Activated naive CD4-positive, alpha-beta T cell treated with anti-CD3 and anti-CD28 coated beads, Interleukin-2, amount 10 ng/mL, durations not matched to agents 7 days and 5 days (primary cell): Measurements from ENCODE around the gene RAD51B.

ENCODE experiments used
- CTCF ChIA-PET: fragments of 350-600 bp; sonication (Branson Sonifier 250); formaldehyde crosslinking; loops from one replicate; lab custom pipeline; 2021; ENCODE audit warnings: antibody characterized with exemption; lab: Charles Lee
- DNase-seq: peaks from one replicate; pipeline ENCODE4 v3.0.0-alpha.2; 2020
- H3K27ac Mint-ChIP-seq: one replicate; pipeline ENCODE4 v1.8.0; 2021; ENCODE audit warnings: mild to moderate bottlenecking, moderate library complexity, mixed read lengths
- H3K27me3 Mint-ChIP-seq: one replicate; pipeline ENCODE4 v1.8.0; 2021; ENCODE audit warnings: mild to moderate bottlenecking, mixed read lengths
- H3K36me3 Mint-ChIP-seq: one replicate; pipeline ENCODE4 v1.8.0; 2021; ENCODE audit warnings: mixed read lengths
- H3K4me1 Mint-ChIP-seq: one replicate; pipeline ENCODE4 v1.8.0; 2021; ENCODE audit warnings: mixed read lengths
- H3K4me3 Mint-ChIP-seq: one replicate; pipeline ENCODE4 v1.8.0; 2021; ENCODE audit warnings: mild to moderate bottlenecking, moderate library complexity, mixed read lengths
- H3K9me3 Mint-ChIP-seq: one replicate; pipeline ENCODE4 v1.8.0; 2021; ENCODE audit warnings: mixed read lengths

RAD51B gene

DNA sequence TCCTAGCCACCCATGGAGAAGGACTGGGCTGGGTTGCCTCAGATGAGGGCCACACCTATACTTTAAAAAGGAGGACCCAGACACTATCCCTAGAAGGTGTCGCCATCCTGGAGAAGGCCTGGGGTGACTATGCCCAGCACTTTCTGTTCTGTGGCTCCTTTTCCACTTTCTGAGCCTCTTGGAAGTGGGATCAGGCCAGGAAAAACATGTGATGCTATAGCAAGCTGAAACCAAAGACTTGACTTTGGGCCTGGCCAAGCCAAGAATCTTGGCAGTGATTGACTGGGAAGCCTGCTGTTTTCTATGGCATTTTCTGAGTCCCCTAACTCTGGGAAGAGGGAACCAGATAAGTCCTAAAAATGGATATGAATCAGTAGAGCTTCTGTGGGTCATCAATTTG, 641.0 kb downstream of the RAD51B start:
- no peak overlapping the region for H3K27ac Mint-ChIP-seq

DNA sequence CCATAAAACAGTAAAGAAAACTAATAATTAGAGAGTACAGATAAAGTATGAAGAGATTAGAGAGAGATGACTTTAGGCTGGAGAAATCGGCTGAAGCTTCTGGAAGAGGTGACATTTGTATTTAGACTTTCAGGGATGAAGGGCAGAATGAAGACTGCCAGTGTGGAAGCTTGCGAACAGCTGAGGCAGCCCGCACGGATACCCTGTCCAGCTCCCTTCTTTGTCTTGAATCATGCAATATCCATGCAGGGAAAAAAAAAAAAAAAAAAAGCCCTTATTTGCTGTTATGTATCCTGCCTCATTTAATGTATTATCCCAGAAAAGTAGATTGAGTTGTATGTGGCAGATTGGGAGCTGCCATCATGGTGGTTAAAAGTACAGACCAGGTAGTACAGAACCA, 641.5 kb downstream of the RAD51B start:
- Mint-ChIP-seq H3K4me1 (no peaks in the 10 kb centered on the region), H3K27ac (no peak overlapping the region), H3K27me3 (no peaks in the 10 kb centered on the region), H3K36me3 (no peaks in the 10 kb centered on the region), H3K9me3 (no peaks in the 10 kb centered on the region), H3K4me3 (no peak overlapping the region)
- no peak for DNase-seq
- CTCF ChIA-PET, result no interaction called here

More for the DNA sequence above, 641.0 kb downstream of the RAD51B start:
- H3K36me3 Mint-ChIP-seq, result no peaks in the 10 kb centered on the region
- CTCF ChIA-PET, result no interaction called here
- DNase-seq, result no peak
- no peaks in the 10 kb centered on the region for H3K9me3 Mint-ChIP-seq
- H3K27me3 Mint-ChIP-seq, result no peaks in the 10 kb centered on the region
- no peak overlapping the region for H3K4me3 Mint-ChIP-seq
- no peaks in the 10 kb centered on the region for H3K4me1 Mint-ChIP-seq

DNA sequence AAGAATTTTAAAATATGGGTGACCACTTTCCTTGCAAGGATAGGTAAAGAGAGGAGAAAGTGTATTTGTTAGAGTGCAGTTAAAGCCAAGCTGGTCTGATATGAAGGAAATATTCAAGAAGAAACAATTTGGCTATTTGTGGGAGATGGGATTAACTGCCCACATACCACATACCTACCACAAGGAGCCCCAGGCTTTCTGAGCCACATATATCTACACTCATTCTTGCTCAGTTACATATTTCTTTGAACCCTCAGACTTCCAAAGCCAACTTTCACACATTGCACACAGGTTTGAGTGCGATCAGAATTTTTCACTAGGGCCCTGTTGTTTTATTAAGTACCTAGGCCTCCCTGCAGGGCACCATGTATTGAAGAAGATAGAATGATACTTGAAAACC, 643.1 kb downstream of the RAD51B start:
- H3K4me1 Mint-ChIP-seq, result no peaks in the 10 kb centered on the region
- no peak for DNase-seq
- CTCF ChIA-PET, result no interaction called here
- H3K4me3 Mint-ChIP-seq, result no peak overlapping the region
- no peaks in the 10 kb centered on the region for H3K9me3 Mint-ChIP-seq
- H3K36me3 Mint-ChIP-seq, result no peaks in the 10 kb centered on the region
- H3K27me3 Mint-ChIP-seq, result no peaks in the 10 kb centered on the region
- no peak overlapping the region for H3K27ac Mint-ChIP-seq

DNA sequence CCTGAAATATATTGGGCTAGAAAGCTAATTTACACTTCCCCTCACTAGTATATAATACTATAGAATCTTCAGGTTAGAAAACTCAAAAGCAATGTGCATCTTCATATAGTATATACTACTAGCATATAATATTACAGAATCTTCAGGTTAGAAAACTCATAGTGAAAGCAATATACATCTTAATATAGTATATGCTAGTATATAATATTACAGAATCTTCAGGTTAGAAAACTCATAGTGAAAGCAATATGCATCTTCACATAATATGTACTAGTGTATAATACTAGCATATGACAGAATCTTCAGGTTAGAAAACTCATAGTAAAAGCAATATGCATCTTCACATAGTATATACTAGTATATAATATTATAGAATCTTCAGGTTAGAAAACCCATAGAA, 643.7 kb downstream of the RAD51B start:
- Mint-ChIP-seq H3K4me3 (no peak overlapping the region), H3K27me3 (no peaks in the 10 kb centered on the region), H3K9me3 (no peaks in the 10 kb centered on the region), H3K27ac (no peak overlapping the region), H3K36me3 (no peaks in the 10 kb centered on the region), H3K4me1 (peaks cover 2% of the 10 kb centered on the region)
- no peak for DNase-seq
- CTCF ChIA-PET, result no interaction called here

DNA sequence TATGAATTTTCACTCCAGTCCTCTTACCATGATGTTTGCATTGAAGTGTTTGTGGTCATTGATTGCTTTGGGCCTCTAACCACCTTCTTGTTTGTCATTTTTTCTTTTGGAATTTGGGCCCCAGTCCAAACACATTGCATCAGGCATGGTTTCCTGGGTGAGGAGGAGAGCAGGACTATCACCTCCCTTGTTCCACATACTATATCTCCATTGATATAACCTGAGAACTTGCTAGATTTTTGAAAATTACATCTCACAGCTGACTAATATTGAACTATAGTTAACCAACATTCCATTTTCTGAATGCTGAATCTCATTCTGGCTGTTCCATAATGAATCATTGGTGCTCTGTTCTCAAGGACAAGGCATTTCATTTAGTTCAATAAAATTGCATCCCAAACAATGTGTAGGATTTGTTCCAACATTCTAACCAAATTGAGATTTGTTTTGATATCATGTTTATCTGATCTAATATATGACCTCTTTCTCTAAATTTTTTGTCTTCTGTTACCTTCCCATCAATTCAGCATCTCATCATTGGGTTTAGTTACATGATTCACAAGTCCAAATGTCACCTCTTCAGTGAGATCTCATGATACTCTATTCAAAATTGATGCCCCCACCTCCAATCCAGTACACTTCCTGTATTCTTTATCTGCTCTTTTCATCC, 644.3 kb downstream of the RAD51B start:
- Mint-ChIP-seq H3K27me3 (no peaks in the 10 kb centered on the region), H3K36me3 (no peaks in the 10 kb centered on the region), H3K4me3 (no peak overlapping the region), H3K27ac (no peak overlapping the region), H3K9me3 (no peaks in the 10 kb centered on the region), H3K4me1 (peaks cover 6% of the 10 kb centered on the region)
- CTCF ChIA-PET, result no interaction called here
- no peak for DNase-seq

DNA sequence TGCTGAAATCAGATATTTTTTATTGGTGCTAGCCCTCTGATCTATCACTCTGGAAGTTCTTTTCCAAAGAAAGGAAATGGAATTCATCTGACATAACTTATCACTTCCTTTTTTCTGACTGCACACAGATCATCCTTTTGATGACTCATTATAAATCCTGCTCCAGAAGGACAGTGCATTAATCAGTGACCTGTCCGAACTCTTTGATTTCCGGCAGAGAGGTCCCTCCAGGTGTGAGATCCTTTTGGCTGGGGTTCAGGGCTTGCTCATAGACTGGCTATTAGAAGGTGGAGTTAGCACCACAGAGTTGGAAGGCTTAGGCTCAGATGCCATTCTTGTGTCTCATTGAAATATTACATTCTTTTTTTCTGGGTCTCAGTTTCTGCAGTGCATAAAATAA, 645.1 kb downstream of the RAD51B start:
- no peak for DNase-seq
- H3K27me3 Mint-ChIP-seq, result no peaks in the 10 kb centered on the region
- no peaks in the 10 kb centered on the region for H3K36me3 Mint-ChIP-seq
- H3K27ac Mint-ChIP-seq, result no peak overlapping the region
- H3K9me3 Mint-ChIP-seq, result no peaks in the 10 kb centered on the region
- H3K4me1 Mint-ChIP-seq, result peaks cover 9% of the 10 kb centered on the region
- CTCF ChIA-PET, result no interaction called here
- H3K4me3 Mint-ChIP-seq, result no peak overlapping the region

DNA sequence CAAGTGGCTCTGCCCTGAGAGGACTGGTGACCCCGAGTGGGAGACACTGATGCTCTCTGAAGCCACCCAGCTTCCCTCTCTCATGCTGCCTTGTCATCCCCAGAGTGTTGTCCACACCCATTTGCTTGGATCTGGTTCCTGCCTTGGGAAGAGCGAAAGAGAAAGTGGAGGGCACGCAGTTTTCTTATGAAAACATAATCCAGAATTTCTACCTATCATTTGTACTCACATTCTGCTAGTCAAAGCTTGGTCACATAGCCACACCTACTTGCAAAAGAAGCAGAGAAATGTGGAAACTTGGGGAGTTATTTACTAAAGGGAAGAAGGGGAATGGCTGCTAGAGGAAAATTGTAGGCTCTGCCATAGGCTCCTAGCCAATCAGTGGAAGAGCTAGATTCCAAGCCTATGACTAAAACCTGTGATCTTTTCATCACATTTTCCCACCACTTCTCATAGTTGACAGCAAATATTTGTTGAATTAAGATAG, 647.0 kb downstream of the RAD51B start:
- Mint-ChIP-seq H3K27ac (no peak overlapping the region), H3K27me3 (no peaks in the 10 kb centered on the region), H3K4me3 (no peak overlapping the region), H3K36me3 (no peaks in the 10 kb centered on the region), H3K4me1 (peaks cover 9% of the 10 kb centered on the region), H3K9me3 (no peaks in the 10 kb centered on the region)
- no peak for DNase-seq
- CTCF ChIA-PET, result no interaction called here

DNA sequence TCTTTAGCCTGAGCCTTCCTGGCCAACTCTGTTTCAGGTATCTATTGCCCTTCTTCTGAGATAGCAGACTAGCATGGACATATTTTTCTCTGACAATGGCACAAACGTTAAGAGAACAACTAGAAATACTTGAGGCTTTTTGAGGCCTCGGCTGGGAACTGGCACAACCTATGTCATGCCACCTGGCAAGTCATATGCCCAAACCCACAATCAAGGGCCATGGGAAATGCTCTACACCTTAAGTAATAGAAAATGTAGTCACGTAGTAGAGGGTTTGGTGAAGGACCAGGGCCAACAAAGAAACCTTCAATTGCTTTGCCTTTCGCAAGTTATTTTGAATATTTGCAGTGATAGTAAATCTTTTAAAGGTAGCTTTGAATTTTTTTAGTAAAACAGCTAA, 647.8 kb downstream of the RAD51B start:
- peaks cover 9% of the 10 kb centered on the region for H3K4me1 Mint-ChIP-seq
- no peak for DNase-seq
- H3K4me3 Mint-ChIP-seq, result no peak overlapping the region
- CTCF ChIA-PET, result no interaction called here
- no peaks in the 10 kb centered on the region for H3K27me3 Mint-ChIP-seq
- H3K27ac Mint-ChIP-seq, result no peak overlapping the region
- no peaks in the 10 kb centered on the region for H3K36me3 Mint-ChIP-seq
- H3K9me3 Mint-ChIP-seq, result no peaks in the 10 kb centered on the region

DNA sequence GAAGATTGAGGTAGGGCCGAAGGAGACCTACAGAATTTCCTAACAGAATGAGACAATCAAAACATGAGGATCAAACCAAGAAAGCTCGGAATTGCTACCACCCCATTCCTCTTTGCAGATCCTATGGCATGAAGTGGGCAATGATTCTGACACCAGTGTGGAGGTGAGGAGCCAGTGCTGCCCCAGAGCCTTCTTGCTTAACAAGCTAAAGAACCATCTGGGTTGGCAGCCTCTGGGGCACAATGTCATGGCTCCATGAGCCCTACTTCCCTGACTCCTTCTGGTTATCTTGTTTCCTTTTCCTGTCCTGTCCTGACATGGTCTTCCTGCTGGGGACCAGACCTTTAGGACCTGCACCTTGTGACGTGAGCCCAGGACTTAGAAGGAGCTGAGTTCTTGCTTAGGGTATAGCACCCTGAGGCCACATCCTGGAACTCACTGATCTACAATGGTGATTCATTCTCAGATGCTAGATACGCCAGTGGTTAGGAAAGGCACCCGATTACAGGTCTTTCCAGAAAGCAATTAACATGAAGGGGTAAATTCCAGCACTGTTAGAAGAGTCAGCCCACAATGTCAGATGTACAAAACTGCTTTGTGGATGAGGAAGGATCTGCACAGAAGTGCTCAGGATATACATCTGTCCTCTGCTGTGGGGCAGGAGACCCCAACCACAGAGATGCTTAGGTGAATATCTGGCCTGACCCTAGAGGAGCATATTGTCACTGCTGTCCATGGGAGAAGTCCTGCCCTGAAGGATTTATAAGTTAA, 649.0 kb downstream of the RAD51B start:
- Mint-ChIP-seq H3K36me3 (no peaks in the 10 kb centered on the region), H3K27ac (no peak overlapping the region), H3K4me3 (no peak overlapping the region), H3K9me3 (no peaks in the 10 kb centered on the region), H3K27me3 (no peaks in the 10 kb centered on the region), H3K4me1 (peaks cover 9% of the 10 kb centered on the region)
- CTCF ChIA-PET, result interaction anchor here (0.6 to 0.8 kb wide), 2 partner anchors 321 to 642 kb away, joined by 3 to 4 read pairs; no protein-coding TSS in a partner anchor
- DNase-seq, result peak; percentile 23

DNA sequence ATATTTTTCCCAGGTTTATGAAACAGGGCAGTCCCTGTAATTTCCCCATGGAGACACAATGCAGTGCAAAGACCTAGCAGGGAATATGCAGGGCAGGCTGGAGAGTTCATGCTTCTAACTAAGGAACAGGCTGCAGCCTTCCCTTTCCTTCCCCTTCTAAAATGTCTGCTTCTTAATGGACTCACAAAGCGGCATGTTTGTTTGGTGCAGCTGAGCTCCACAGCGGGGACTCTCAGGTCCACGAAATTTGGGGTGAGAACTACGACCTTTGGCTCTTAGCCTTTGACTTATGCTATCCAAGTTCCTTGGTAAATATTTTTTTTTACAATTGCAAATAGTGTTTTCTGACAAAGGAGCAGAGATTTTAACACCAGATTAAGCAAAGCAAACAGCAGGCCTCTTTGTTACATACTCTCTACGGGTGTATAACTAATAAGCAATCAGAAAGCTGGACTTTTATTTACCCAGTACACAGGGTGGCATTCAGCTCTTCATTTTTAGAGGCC, 649.7 kb downstream of the RAD51B start:
- H3K27me3 Mint-ChIP-seq, result no peaks in the 10 kb centered on the region
- CTCF ChIA-PET, result interaction anchor here (0.6 to 0.8 kb wide), 2 partner anchors 320 to 642 kb away, joined by 3 to 4 read pairs; no protein-coding TSS in a partner anchor
- H3K4me1 Mint-ChIP-seq, result peaks cover 9% of the 10 kb centered on the region
- H3K27ac Mint-ChIP-seq, result no peak overlapping the region
- DNase-seq, result no peak
- H3K36me3 Mint-ChIP-seq, result no peaks in the 10 kb centered on the region
- no peak overlapping the region for H3K4me3 Mint-ChIP-seq
- H3K9me3 Mint-ChIP-seq, result no peaks in the 10 kb centered on the region

DNA sequence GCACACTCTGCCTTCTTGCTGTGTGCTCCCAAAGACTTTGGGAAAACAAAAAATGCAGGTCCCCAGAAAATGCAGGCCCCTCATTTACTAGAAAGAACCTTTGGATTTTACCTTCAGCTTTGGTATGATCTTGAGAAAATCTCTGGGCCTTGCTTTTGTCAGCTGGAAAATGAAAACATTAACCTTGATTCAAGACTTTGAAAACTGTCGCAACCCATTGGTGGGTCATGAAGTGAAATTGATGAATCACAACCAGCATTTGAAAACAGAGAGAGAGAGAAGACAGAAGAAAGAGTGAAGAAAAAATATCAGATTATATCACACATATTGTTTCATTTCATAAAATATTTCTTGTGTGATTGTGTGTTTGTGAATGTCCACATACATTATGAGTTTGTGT, 650.8 kb downstream of the RAD51B start:
- Mint-ChIP-seq H3K9me3 (no peaks in the 10 kb centered on the region), H3K27ac (no peak overlapping the region), H3K4me3 (no peak overlapping the region), H3K36me3 (no peaks in the 10 kb centered on the region), H3K27me3 (no peaks in the 10 kb centered on the region), H3K4me1 (peaks cover 9% of the 10 kb centered on the region)
- CTCF ChIA-PET, result no interaction called here
- no peak for DNase-seq

DNA sequence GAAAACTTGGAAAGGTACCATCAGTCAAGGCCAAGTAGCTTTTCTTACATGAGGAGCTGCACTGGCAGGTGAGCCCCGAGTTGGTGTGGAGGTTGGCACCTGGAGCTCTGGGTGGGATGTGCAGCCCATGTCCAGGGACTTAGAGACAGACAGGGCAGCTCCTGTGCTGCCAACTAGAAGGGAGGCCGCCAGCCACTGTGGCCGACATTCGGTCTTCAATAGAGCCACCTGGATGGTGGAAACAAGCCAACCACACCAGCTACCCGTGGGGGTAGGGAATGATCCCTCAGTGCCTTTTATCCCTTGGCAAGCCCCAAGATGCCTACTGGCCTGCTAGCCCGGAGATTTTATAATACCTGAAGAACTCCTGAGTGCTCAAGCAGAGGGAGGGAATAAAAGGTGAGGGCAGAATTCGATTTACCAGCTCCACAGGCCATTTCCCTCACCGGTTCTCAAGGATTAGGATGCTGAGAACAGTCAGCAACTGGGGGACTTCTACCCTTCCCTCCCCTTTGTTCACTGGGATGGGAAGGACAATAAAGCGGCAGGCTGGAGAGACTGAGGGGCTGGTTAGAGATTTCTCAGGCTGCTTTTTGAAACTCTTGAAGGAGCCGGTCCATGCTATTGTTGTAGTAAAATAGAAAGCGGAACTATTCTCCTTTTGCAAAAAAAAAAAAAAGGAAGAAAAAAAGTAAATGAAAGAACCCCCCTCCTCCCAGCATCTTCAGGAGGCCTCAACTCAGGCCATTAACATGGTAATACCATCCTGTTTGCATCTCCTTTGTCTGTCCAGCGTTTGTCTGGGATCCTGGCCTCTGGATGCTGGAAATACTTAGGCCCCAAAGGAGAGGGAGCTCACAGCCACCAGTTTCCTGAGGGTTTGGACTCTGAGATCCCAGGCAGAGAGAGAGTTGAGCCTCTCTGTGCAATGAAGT, 651.7 kb downstream of the RAD51B start:
- DNase-seq, result no peak
- Mint-ChIP-seq H3K4me1 (peaks cover 9% of the 10 kb centered on the region), H3K27ac (no peak overlapping the region), H3K36me3 (no peaks in the 10 kb centered on the region), H3K27me3 (no peaks in the 10 kb centered on the region), H3K4me3 (no peak overlapping the region), H3K9me3 (no peaks in the 10 kb centered on the region)
- CTCF ChIA-PET, result no interaction called here

DNA sequence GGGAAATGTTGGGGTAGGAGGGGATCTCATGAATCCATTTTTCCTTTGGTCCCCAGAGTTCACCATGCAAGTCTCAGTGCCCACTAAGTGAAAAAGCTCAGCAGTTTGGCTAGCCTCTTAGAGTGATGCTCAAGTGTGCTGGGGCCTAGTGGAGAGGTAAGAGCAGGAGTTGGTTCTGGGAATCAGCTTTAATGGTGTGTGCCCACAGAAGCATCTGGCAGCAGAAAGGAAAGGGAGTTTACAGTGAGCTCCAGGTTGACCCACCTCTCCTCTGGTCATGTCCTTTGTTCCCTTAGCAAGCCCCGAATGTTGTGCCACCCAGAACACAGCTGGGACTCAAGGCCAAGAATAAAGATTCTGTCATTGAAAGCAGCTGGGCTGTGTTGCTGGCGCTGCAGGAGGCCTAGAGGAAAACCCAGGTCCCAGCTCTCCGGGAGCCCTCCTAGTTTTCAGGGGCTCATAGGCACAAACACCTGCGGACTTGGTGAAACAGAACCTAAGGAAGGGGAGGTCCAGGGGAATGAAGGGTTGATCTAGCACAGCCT, 652.5 kb downstream of the RAD51B start:
- CTCF ChIA-PET, result no interaction called here
- DNase-seq, result no peak
- peaks cover 9% of the 10 kb centered on the region for H3K4me1 Mint-ChIP-seq
- H3K27ac Mint-ChIP-seq, result no peak overlapping the region
- no peak overlapping the region for H3K4me3 Mint-ChIP-seq
- H3K36me3 Mint-ChIP-seq, result no peaks in the 10 kb centered on the region
- H3K9me3 Mint-ChIP-seq, result no peaks in the 10 kb centered on the region
- H3K27me3 Mint-ChIP-seq, result peaks cover 5% of the 10 kb centered on the region

DNA sequence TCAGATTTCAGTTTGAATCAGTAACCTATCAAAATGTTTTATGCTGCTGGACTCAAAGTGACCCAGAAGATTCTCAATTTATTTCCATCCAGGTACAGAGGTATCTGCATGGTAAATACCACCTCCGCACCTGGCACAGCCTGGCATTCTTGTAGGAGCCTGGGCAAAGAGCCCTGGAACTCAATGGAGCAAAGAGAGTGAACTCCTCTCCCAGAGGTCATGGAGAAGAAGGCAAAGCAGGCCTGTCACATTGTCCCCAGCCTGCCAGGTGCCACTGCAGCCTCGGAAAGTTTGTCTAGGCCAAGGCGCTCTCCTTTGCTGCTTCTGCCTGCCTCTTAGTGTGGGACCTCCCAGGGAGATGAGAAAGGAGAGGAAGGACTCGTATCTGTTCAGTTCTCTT, 653.5 kb downstream of the RAD51B start:
- CTCF ChIA-PET, result no interaction called here
- Mint-ChIP-seq H3K4me1 (peaks cover 9% of the 10 kb centered on the region), H3K4me3 (no peak overlapping the region), H3K9me3 (no peaks in the 10 kb centered on the region), H3K27ac (no peak overlapping the region), H3K36me3 (no peaks in the 10 kb centered on the region), H3K27me3 (peaks cover 5% of the 10 kb centered on the region)
- no peak for DNase-seq
